GM19043 (cell line): ENCODE data around the gene CELA3B.
"Not testable (repeated sequence)": the region's sequence is repeated elsewhere in the genome, so short reads cannot be mapped to it uniquely, and the experiment has no call there.

Experiments used
- ATAC-seq: cut with Tn5 transposase; IDR thresholded peaks from one replicate; pipeline ENCODE4 v1.9.1; 2021; ENCODE audit warnings: low read depth; ENCODE audit not compliant: unreplicated experiment

The CELA3B gene

DNA sequence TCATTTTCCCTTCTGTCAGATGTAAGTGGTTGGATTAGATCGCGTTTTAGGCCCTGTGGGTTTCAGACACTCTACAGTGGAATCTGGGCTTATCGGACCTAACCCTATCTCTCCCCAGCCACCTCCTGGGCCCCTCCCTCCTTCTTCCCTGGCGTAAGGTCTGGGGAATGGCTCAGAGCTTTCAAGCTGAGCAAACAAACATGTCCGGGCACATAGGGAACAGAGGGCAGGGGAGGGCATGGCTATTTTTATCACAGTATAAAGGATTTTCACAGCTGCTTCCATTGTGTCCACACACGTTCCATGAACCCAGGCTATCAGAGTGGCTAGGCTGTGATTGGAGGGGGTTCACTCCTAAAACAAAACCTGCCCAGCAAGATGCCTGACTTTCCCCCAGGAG lies 2.1 kb upstream of the CELA3B start:
- not testable (repeated sequence) for ATAC-seq

DNA sequence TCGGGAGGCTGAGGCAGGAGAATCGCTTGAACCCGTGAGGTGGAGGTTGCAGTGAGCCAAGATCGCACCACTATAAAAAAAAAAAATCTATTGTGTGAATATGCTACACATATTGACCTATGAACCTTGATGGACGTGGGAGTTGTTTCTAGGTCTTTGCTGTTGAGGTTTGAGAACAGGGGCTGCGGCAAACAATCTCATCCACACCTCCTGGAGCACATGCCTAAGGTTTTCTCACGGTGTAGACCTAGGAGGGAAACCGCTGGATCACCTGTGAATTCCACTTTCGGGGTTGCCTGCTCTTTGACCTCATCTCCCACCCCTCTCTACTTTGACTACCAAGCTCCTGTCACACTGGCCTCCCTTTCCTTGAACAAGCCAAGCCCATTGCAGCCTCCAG lies 1.5 kb upstream of the CELA3B start:
- ATAC-seq: not testable (repeated sequence)

DNA sequence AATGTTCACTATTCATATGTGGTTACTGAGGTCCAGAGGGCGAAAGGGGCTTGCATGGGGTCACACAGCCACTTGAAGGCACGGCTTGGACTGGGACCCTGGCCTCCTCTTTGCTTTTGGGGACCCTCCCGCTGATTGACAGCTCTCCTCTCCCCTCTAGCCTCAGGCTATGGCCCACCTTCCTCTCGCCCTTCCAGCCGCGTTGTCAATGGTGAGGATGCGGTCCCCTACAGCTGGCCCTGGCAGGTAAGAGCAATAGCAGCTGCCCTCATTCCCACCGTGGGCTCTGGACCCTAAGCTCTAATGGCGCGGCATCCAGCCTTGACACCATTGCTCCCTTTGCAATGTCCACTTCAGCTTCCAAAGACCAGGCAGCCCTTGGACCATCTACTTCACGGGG lies 1.4 kb downstream of the CELA3B start:
- ATAC-seq: not testable (repeated sequence)

DNA sequence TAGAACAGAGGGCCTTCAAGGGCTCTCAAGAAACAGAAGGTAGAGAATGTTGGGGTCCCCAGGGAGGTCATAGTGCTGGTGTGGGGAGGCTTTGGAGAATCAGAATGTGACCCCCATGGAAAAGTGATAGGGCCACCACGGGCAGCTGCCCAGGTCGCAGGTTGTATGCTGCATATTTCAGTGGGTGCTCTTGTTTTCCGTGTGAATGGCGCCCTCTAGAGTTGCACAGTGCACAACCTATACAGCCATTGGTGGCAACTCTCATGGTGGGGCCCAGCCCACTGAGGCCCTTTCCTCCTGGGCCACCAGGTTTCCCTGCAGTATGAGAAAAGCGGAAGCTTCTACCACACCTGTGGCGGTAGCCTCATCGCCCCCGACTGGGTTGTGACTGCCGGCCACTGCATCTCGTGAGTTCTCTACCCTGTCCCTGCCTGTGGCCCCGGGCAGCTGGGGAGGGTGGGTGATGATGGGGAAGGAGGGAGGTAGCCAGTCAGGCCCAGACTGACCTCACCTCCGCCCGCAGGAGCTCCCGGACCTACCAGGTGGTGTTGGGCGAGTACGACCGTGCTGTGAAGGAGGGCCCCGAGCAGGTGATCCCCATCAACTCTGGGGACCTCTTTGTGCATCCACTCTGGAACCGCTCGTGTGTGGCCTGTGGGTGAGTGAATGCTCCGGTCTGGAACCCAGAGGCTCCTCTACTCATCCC lies 3.8 kb downstream of the CELA3B start:
- not testable (repeated sequence) for ATAC-seq

DNA sequence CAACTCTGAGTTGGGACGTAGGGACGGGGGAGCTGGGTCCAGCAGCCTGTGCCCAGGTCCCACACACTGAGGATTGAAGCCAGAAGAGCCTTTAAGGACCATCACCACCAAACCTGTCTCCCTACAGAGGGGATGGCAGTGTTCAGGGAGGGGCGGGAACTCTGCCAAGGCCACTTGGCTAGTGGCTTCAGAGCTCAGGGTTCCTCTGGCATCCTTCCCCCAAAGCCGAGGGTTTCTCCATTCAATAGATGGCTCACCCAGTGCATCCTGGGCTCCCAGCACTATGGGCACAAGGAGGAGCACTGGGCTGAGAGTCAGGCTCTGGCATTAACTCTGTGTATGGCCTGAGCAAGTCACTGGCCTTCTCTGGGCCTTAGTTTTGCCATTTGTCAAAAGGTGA lies 4.4 kb downstream of the CELA3B start:
- ATAC-seq: not testable (repeated sequence)

GRCh38 chr1:21982122-21982521 lies 5.3 kb downstream of the CELA3B start:
- ATAC-seq: not testable (repeated sequence)

DNA sequence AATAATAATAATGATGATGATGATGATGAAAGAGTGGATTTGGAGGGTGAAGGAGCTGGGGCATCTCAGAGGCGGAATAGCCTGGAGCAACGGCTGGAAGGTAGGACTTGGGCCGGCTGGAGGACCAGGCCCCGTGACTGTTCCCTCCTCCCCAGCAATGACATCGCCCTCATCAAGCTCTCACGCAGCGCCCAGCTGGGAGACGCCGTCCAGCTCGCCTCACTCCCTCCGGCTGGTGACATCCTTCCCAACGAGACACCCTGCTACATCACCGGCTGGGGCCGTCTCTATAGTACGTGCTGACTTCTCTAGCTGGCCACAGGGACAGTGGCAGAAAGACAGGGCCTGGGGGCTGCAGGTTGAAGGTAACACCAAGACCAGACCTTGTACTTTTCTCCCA lies 6.7 kb downstream of the CELA3B start:
- ATAC-seq: not testable (repeated sequence)

DNA sequence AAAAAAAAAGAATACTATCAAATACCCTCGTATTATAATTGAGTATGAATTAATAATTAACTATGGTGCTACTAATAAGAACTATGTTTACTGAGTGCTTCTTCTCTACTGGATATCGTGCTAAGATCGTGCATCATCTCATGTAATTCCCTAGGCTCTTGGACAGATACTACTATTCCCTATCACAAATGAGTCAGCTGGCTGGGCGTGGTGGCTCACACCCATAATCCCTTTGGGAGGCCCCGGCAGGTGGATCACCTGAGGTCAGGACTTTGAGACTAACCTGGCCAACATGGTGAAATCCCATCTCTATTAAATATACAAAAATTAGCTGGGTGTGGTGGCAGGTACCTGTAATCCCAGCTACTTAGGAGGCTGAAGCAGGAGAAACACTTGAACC lies 9.1 kb downstream of the CELA3B start:
- not testable (repeated sequence) for ATAC-seq

DNA sequence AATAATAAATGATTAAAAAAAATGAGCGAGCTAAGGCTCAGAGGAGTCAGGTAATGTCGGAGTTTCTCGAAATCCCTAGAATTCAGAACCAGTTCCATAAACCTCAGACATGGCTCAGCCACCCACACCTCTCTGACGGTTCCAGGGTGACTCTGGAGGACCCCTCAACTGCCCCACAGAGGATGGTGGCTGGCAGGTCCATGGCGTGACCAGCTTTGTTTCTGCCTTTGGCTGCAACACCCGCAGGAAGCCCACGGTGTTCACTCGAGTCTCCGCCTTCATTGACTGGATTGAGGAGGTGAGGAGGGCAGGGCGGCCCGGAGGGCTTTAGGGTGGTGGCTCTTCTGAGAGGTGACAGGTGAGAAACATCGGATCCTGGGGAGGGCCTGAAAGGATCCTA lies 9.6 kb downstream of the CELA3B start:
- ATAC-seq: not testable (repeated sequence)

DNA sequence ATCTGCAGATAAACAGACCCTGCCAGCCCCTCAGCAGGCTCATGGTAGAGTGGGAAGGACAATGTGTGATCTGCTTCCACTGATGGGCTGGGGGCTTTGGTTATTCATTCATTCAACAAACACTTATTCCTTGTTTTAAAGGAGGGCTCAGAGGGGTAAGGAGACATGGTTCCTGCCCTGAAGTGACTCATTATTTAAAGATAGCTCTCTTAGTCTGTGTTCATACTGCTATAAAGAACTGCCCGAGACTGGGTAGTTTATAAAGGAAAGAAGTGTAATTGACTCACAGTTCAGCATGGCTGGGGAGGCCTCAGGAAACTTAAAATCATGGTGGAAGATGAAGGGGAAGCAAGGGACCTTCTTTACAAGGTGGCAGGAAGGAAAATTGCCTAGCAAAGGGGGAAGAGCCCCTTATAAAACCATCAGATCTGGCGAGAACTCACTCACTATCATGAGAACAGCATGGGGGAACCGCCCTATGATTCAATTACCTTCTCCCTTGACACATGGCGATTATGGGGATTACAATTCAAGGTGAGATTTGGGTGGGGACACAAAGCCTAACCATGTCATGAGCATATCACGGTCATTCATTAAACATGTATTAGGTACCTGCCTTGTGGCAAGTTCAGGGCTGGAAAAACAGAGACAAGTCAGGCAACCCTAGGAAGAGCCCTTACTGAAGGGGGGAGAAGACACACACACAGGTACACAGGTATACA lies 13.0 kb downstream of the CELA3B start:
- not testable (repeated sequence) for ATAC-seq

DNA sequence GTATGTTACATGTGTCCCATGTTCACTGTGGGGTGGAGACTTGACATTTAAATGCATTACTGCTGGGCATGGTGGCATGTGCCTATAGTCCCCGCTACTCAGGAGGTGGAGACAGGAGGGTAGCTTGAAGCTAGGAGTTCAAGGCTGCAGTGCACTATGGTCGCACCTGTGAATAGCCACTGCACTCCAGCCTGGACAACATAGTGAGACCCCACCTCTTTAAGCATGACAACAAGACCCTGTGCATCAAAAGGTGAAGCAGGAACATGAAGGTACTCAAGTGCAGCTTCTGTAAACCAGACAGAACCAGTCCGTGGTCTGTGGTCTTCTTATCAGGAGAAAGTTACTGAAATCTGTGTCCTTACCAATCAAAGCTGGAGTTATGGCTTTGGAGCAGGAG lies 15.4 kb downstream of the CELA3B start:
- ATAC-seq: not testable (repeated sequence)

DNA sequence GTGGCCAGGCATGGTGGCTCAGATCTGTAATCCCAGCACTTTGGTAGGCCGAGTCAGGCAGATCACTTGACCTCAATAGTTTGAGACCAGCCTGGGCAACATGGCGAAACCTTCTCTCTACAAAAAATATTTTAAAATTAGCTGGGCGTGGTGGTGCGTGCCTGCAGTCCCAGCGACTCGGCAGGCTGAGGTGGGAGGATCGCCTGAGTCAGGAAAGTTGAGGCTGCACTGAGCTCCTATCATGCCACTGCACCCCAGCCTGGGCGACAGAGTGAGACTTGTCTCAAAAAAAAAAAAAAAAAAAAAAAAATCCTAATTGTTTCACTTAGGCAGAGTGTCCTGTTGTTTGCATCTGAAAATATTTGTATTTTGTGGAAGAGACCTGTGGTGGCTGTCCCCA lies 17.9 kb downstream of the CELA3B start:
- ATAC-seq: not testable (repeated sequence)

- ATAC-seq: not testable (repeated sequence)
These were observed 19.8 kb downstream of the CELA3B start for GRCh38 chr1:21996663-21996970.

- ATAC-seq: not testable (repeated sequence)
These were observed 21.2 kb downstream of the CELA3B start for GRCh38 chr1:21997891-21998623.

DNA sequence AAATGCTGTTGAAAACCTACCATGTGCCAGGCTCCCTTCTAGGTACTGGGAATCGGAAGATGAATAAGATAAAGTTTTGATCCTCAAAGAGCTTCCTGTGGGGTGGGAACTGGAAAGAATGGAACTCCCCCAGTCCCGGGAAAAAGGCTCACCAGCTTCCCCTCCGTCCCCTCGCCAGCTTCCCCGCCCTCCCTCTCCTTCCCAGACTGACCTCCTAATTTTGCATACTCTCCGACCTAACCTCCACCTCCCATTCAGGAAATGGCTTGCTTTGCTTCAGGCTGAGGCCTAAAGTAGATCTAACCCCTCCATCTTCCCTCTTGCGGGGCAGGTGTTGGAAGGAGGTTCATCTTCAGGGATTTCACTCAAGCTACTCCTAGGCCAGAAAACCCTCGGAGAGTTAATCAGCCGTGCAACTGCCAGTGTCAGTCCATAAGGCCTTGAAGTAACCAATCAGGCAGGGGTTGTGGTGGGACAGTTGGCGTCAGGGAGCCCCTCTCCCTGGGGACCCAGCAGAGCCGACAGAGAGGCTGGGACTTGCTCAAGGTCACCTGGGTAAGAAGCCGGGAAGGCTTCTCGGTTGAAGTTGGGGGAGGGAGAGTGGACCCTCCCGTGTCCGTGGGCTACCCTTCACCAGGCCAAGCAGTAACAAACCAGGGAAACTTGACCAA lies 21.9 kb downstream of the CELA3B start:
- ATAC-seq: not testable (repeated sequence)

DNA sequence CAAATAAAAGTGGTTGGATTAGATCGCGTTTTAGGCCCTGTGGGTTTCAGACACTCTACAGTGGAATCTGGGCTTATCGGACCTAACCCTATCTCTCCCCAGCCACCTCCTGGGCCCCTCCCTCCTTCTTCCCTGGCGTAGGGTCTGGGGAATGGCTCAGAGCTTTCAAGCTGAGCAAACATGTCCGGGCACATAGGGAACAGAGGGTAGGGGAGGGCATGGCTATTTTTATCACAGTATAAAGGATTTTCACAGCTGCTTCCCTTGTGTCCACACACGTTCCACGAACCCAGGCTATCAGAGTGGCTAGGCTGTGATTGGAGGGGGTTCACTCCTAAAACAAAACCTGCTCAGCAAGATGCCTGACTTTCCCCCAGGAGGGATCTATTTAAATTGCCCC lies 22.8 kb downstream of the CELA3B start:
- not testable (repeated sequence) for ATAC-seq

DNA sequence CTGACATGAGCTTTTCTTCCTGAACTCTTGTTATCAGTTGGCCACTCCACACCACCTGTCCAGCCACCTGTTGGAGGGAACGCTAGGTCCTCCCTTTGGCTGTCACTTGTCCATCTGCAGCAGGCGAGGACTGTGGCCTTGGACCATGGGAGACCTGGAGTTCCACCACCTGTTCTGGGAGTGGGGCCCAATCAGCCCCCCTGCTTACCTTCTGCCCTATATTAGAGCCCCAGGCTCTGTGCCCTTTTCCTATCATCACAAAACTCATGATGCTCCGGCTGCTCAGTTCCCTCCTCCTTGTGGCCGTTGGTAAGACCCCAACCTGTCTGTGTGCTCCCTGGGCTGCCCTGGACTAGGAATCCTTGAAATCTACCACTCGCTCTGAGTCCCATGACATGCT lies 24.6 kb downstream of the CELA3B start, which contains the start of gene CELA3A:
Gene CELA3A (plus strand): TSS at position 249 of the 400 bp plus-strand sequence. CDS start 18 bp downstream, at position 267.
- ATAC-seq: no peak

DNA sequence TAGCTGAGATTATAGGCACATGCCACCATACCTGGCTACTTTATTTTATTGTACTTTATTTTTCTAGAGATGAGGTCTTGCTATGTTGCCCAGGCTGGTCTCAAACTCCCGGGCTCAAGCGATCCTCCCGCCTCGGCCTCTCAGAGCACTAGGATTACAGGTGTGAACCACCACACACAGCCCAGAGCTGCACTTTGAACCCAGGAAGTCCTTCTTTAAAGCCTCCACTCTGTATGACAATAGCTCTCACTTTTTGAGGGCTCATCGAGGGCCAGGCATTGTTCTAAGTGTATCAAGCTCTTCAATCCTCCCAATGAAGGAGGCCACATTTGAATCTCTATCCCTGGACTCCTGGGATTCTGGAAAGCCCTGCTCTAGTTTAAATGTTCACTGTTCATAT lies 25.6 kb downstream of the CELA3B start:
- ATAC-seq: not testable (repeated sequence)

GRCh38 chr1:22002875-22003274 lies 26.1 kb downstream of the CELA3B start:
- ATAC-seq: not testable (repeated sequence)

GRCh38 chr1:22003959-22004358 lies 27.1 kb downstream of the CELA3B start:
- not testable (repeated sequence) for ATAC-seq
